ENCODE measurements around the gene IL11RA.

- TF ChIP-seq CTCF (IDR thresholded peaks at IDR 0.05) (no peak), ZFX (IDR thresholded peaks at IDR 0.05; ENCODE audit: borderline replicate concordance) (no peak)
Observed at GRCh38 chr9:34606190-34606589, 45.8 kb upstream of the IL11RA start.
